GM12892 (cell line): ENCODE measurements around the gene GIGYF1.

Experiments
- POLR2A ChIP-seq: IDR thresholded peaks from 2 replicates; pipeline ENCODE4 v1.6.1; 2011; ENCODE audit warnings: low read depth, low read length, control low read depth
- POLR2AphosphoS5 ChIP-seq: IDR thresholded peaks from 2 replicates; pipeline ENCODE4 v1.6.1; 2011; ENCODE audit warnings: low read depth, low read length, control low read depth
- TAF1 ChIP-seq: IDR thresholded peaks from 2 replicates; pipeline ENCODE4 v1.6.1; 2011; ENCODE audit warnings: low read depth, mild to moderate bottlenecking, control low read depth, low read length, borderline replicate concordance

DNA sequence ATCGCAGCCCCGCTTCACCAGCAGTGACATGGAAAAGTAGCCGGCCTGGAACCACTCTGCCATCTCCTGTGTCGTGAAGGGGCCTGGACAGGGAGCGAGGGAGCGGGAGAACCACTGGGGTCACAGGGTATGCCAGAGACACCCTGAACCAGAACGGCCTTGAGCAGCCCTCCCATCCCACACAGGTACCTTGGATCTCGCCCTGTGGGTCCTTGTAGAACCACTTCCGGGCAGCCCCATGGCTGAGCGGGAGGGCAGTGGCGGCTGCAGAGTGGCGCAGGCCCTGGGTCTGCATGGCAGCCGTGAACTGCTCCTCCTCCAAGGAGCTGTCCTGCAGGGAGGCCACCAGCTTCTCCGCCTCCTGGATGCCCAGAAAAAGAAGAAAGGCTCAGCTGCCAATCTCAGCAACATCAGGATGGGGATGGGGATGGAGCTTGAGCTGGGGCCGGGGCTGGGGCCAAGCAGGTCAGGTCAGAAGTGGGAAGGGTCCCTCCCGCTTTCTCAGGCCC is 9.5 kb downstream of the GIGYF1 start:
- TF ChIP-seq POLR2A (no peak), POLR2AphosphoS5 (no peak), TAF1 (no peak)
